Measurements from ENCODE around the gene IL1R2.

IL1R2 gene

DNA sequence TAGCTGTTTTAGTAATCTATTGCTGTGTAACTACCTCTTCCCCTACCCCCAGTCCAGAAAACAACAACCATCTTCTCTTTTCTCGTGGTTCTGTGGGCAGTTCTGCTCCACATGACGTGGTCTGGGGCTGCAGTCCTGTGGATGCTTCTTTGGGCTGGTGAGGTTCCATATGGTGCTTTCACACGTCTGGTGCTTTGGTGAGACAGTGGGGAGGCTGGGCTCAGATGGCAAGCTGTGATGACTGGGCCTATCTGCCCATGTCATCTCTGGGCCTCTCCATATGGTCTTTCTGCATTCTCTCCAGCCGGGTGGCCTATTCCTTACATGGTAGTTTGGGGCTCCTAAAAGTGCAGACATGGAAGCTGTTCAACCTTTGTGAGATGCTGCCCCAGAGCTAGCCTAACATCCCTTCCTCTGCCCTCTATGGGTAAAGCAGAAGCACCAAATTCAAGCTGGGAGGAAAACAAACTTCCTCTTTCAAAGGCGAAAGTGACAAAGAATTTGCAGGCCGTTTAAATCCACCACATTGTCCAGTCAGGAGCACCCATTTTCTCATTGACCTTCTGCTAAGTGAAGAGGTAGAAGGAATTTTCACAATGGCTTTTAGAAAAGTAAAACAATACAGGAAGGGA lies 82.5 kb downstream of the IL1R2 start:
- intact Hi-C loops (cut with DNase I), result no loop called here
- no peak for DNase-seq

DNA sequence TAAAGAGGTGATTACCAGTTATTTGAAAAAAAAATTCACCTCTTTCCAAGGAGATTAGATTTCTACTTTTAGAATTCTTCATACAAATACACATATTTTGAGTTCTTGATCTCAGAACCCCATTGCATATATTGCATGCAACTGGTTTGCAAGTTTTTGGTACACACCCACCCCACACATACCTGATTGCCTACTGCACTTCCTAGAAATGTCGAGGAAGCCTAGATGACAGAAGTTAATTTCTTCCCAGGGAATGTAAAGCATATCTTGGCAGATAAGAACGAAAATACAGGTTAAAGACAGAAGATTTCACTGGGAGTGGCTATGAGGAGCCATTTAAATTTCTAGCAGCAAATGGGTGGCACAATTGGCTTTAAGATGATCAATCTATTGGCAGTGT lies 83.7 kb downstream of the IL1R2 start:
- DNase-seq, result no peak
- intact Hi-C loops (cut with DNase I), result no loop called here

DNA sequence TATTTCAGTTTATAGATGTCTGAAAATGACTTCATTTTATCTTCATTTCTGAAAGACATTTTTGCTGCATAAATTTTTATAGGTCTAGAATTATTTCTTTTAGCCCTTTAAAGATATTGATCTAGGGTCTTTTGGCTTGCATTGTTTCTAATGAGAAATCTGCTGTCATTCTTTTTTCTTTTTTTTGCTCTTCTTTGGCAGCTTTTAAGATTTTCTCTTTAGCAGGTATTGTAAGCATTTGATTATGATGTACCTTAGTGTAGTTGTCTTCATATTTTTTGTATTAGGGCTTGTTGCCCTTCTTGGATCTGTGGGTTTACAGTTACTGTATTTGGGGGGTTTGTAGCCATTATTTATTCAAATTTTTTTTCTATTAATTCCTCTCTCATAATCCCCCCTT lies 84.8 kb downstream of the IL1R2 start:
- DNase-seq, result no peak
- intact Hi-C loops (cut with DNase I), result no loop called here

Data from posterior cingulate gyrus (tissue), 11 donors.